ENCODE results near the gene GRM1.

Gene GRM1

DNA sequence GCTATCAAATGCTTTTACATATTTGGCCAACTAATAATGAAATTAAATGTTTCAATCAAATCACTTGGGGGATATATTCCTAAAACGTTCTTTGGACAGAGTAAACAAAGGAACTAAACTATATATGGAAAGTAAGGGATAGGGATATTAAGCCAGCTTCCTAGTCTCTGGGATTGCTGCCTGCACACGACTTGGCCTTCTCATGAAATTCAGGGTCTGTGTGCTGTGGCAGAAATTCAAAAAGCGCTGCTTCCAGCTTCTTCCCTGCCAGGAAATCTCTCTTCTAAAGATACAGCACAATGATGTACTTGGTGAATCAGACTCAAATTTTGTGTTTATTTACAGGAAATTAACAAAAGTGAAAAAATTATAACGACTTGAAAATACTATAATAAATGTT is 308.5 kb downstream of the GRM1 start:
- DNase-seq, result no peak

DNA sequence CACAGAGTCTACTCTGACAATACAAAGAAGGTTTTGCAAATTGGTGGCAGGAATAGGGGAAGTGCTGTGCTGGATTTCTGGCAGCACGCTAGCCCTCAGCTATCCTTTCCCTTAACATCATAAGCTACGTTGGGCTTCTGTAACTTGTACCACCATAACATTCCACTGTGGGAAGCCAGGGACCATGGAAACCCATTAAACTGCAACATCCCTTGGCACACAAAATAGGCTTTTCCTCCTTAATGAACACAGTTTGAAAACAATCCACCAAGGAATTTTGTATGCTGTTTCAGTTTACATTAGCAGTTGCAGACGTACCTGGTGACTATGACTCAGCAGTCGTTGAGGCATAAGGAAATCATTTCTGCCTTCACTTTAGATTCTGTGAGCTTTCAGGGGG is 310.9 kb downstream of the GRM1 start:
- no peak for DNase-seq

GRCh38 chr6:146341493-146342230 is 312.8 kb downstream of the GRM1 start:
- no peak for DNase-seq

GRCh38 chr6:146345598-146345997 is 316.7 kb downstream of the GRM1 start:
- DNase-seq, result no peak

- no peak for DNase-seq
Observed at GRCh38 chr6:146347090-146347489, 318.2 kb downstream of the GRM1 start.

DNA sequence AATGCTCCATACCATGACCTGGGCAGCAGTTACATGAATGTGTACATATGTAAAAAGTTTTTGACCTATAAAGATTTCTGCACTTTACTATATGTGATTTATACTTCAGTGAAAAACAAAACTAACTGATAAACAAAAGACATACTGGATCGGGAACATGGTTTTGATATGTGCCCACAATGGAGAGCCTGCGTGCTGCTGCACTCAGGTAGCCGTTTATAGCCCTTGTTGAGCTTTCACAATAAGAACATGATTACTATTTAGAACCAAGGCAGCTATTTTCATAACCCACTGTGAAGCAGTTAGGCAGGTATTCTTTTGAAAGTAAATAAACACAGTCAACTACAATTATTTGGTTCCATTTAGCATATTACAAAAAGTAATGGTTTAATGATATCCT is 318.8 kb downstream of the GRM1 start:
- DNase-seq, result no peak

DNA sequence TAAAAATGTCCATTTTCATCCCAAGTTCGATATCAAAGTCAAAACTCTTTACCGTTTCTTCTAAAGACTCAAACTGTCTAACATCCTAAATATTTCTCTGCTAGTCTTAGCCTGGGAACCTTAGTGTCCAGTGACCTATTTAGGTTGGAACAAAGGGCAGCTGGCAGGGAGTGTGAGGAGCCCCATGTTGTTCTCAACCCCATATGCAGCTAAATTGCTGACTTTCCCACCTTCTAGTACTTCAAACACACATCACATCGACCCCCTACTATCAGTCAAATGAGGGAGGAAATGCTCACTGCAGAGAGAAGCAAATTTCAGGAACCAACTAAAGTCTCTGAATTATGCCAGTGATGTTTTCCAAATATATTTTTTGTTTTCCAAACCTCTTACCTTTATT is 322.2 kb downstream of the GRM1 start:
- no peak for DNase-seq

GRCh38 chr6:146352163-146352562 is 323.3 kb downstream of the GRM1 start:
- DNase-seq, result no peak

GRCh38 chr6:146354451-146354850 is 325.6 kb downstream of the GRM1 start:
- no peak for DNase-seq

GRCh38 chr6:146355521-146356100 is 326.7 kb downstream of the GRM1 start:
- no peak for DNase-seq

- DNase-seq, result no peak
Observed at GRCh38 chr6:146357578-146358430, 328.9 kb downstream of the GRM1 start.

- no peak for DNase-seq
Observed at GRCh38 chr6:146358431-146359046, 329.7 kb downstream of the GRM1 start.

DNA sequence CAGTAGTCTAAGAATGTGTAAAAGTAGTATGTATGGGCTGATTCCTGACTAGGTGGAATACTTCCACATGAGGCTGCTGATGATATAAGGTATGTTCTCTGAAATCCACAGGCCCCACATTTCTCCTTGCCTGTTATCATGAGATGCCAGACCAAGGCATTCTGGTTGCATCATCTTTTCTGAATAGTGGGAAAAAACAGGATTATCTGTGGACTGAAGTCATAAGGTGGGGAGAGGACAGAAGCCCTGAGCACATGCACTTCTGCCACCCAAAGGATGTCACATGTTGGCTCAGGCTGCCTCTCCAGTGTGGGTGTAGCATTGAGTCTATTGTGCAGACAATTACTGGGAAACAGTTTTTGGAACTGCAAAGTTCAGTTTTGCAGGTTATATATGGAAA is 330.3 kb downstream of the GRM1 start:
- no peak for DNase-seq

- DNase-seq, result no peak
Observed at GRCh38 chr6:146361128-146361924, 332.5 kb downstream of the GRM1 start.

- DNase-seq, result no peak
Observed at GRCh38 chr6:146363838-146364607, 335.2 kb downstream of the GRM1 start.

DNA sequence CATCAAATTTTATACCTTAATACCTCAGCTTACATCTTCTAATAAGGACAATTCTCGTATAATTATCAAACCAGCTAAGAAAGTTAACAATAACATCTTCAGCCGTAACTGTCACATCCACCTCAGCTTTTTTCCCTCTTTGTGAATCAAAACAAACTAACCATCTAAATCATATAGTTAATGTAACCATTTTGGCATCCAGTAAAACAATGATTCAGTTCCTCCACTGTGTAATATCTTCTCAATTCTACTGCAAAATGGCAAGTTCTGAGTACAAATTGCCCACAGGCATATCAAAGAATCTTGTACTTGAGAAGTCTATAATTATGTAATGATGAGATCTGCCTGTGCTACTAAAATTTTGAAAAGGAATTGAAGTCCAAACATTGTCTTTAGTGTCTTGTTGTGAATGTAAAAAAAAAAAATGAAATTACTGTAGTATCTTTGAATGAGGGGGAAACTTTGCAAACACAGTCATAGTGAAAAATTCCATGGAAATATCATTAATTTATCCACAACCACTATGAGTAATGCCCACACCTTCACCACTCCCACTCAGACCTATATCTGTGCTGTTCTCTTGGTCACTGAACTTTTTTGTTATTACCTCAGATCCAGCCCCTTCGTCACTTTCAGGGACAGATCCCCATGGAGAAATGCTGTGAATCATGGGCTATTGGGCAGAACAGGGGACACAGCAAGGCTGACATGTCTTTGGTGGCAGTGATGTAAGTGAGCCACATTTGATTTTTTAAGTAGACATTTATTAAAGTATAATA is 336.1 kb downstream of the GRM1 start:
- no peak for DNase-seq

GRCh38 chr6:146367061-146367460 is 338.2 kb downstream of the GRM1 start:
- DNase-seq, result no peak

GRCh38 chr6:146369866-146370265 is 341.0 kb downstream of the GRM1 start:
- DNase-seq, result no peak

- DNase-seq, result no peak
Observed at GRCh38 chr6:146381486-146381885, 352.6 kb downstream of the GRM1 start.

GRCh38 chr6:146388736-146389364 is 360.0 kb downstream of the GRM1 start:
- DNase-seq, result no peak

- no peak for DNase-seq
Observed at GRCh38 chr6:146389740-146390139, 360.9 kb downstream of the GRM1 start.
